HPDE6-E6E7 (cell line): ENCODE results near the gene ERICH6B.
"Not testable (repeated sequence)": the region's sequence is repeated elsewhere in the genome, so short reads cannot be mapped to it uniquely, and the experiment has no call there.

Experiments
- DNase-seq: peaks from one replicate; pipeline ENCODE4 v3.0.0; 2011; ENCODE audit warnings: missing footprints; ENCODE audit errors: extremely low spot score

Gene ERICH6B

GRCh38 chr13:45615501-45616101 is at the start of gene ERICH6B:
TSS of gene ERICH6B (minus strand) at chr13:45615739. CDS start at chr13:45597005, 18,734 bp downstream.
- no peak for DNase-seq

- not testable (repeated sequence) for DNase-seq
Observed at GRCh38 chr13:45662903-45663302, 47.4 kb upstream of the ERICH6B start.

- DNase-seq, result no peak
Observed at GRCh38 chr13:45662162-45662561, 46.6 kb upstream of the ERICH6B start.

GRCh38 chr13:45660458-45660857 is 44.9 kb upstream of the ERICH6B start:
- not testable (repeated sequence) for DNase-seq

- DNase-seq, result no peak
Observed at GRCh38 chr13:45659536-45659935, 44.0 kb upstream of the ERICH6B start.

GRCh38 chr13:45658586-45659235 is 43.2 kb upstream of the ERICH6B start:
- DNase-seq, result no peak

GRCh38 chr13:45654633-45655349 is 39.3 kb upstream of the ERICH6B start:
- DNase-seq, result no peak

GRCh38 chr13:45645263-45645662 is 29.7 kb upstream of the ERICH6B start:
- DNase-seq, result not testable (repeated sequence)

- not testable (repeated sequence) for DNase-seq
Observed at GRCh38 chr13:45642159-45642558, 26.6 kb upstream of the ERICH6B start.

- DNase-seq, result not testable (repeated sequence)
Observed at GRCh38 chr13:45635291-45635690, 19.8 kb upstream of the ERICH6B start.

GRCh38 chr13:45630791-45631190 is 15.3 kb upstream of the ERICH6B start:
- no peak for DNase-seq

GRCh38 chr13:45629940-45630339 is 14.4 kb upstream of the ERICH6B start:
- no peak for DNase-seq

GRCh38 chr13:45628094-45628493 is 12.6 kb upstream of the ERICH6B start:
- DNase-seq, result no peak

- DNase-seq, result no peak
Observed at GRCh38 chr13:45627656-45628055, 12.1 kb upstream of the ERICH6B start.

- DNase-seq, result no peak
Observed at GRCh38 chr13:45626731-45627374, 11.3 kb upstream of the ERICH6B start.

- peak; percentile 4 for DNase-seq
Observed at GRCh38 chr13:45623516-45624090, 8.1 kb upstream of the ERICH6B start.

GRCh38 chr13:45621950-45622349 is 6.4 kb upstream of the ERICH6B start:
- DNase-seq, result no peak

- DNase-seq, result no peak
Observed at GRCh38 chr13:45607931-45608330, 7.6 kb downstream of the ERICH6B start.

- no peak for DNase-seq
Observed at GRCh38 chr13:45604892-45605291, 10.6 kb downstream of the ERICH6B start.

GRCh38 chr13:45603338-45603737 is 12.2 kb downstream of the ERICH6B start:
- no peak for DNase-seq

- DNase-seq, result no peak
Observed at GRCh38 chr13:45602183-45603170, 13.1 kb downstream of the ERICH6B start.
